HepG2 (cell line): ENCODE results near the gene IL11RA. TPM values are rescaled to one million over a fixed set of nuclear protein-coding genes. Genes with fewer than 3 reads are reported as not detected.

Experiments used
- ATRX ChIP-seq: sonication (generic); formaldehyde crosslinking; IDR thresholded peaks from 2 replicates; pipeline ENCODE4 v1.4.0; 2020; ENCODE audit warnings: missing genetic modification reagents, borderline replicate concordance
- HNRNPK ChIP-seq: fragments of 200-400 bp; formaldehyde crosslinking; IDR thresholded peaks from 2 replicates; pipeline ENCODE4 v1.6.1; 2018; ENCODE audit warnings: low read length, low read depth, moderate library complexity, mild to moderate bottlenecking; ENCODE audit not compliant: poor library complexity, severe bottlenecking
- HNRNPLL ChIP-seq: fragments of 200-400 bp; formaldehyde crosslinking; IDR thresholded peaks from 2 replicates; pipeline ENCODE4 v1.6.1; 2017; ENCODE audit warnings: mild to moderate bottlenecking, low read depth, low read length; ENCODE audit not compliant: poor library complexity, severe bottlenecking
- KDM5B ChIP-seq: sonication (generic); formaldehyde crosslinking; IDR thresholded peaks from 2 replicates; pipeline ENCODE4 v1.4.0; 2020; ENCODE audit warnings: missing genetic modification reagents, mild to moderate bottlenecking, borderline replicate concordance
- MAZ ChIP-seq, 2 experiments: sonication (generic) in 1 of 2; formaldehyde crosslinking in 1 of 2; IDR thresholded peaks; 2 replicates each; pipeline versions ENCODE4 v1.5.0 to v1.6.1; 2012 to 2020; ENCODE audit warnings: low read depth in 2 of 2, mild to moderate bottlenecking in 2 of 2, borderline replicate concordance in 1 of 2, improper control_type of control experiment in 1 of 2, low read length in 1 of 2, missing genetic modification reagents in 1 of 2, moderate library complexity in 1 of 2
- NONO ChIP-seq, 2 experiments: fragments of 450-650 bp in 1 of 2; sonication (generic) in 1 of 2; formaldehyde crosslinking in 1 of 2; IDR thresholded peaks in 1 of 2; conservative IDR thresholded peaks in 1 of 2; 2 replicates each; pipeline versions ENCODE4 v1.6.1 to v1.8.0; 2017 to 2022; ENCODE audit warnings: mild to moderate bottlenecking in 1 of 2, missing genetic modification reagents in 1 of 2, moderate library complexity in 1 of 2
- ZBTB7B ChIP-seq: sonication (generic); formaldehyde crosslinking; IDR thresholded peaks from 2 replicates; pipeline ENCODE4 v1.4.0; 2020; ENCODE audit warnings: missing genetic modification reagents
- ZMYM3 ChIP-seq: sonication (generic); formaldehyde crosslinking; IDR thresholded peaks from 2 replicates; pipeline ENCODE4 v1.5.1; 2020; ENCODE audit warnings: mild to moderate bottlenecking, missing genetic modification reagents
- ZNF329 ChIP-seq: sonication (generic); formaldehyde crosslinking; IDR thresholded peaks from 2 replicates; pipeline ENCODE4 v1.9.0; 2021; ENCODE audit warnings: low read depth, mild to moderate bottlenecking, missing genetic modification reagents
- ZNF720 ChIP-seq: sonication (generic); formaldehyde crosslinking; IDR thresholded peaks from 2 replicates; pipeline ENCODE4 v1.4.0; 2020; ENCODE audit warnings: missing genetic modification reagents
- ZNF782 ChIP-seq: sonication (generic); formaldehyde crosslinking; IDR thresholded peaks from 2 replicates; pipeline ENCODE4 v1.4.0; 2020; ENCODE audit warnings: missing genetic modification reagents, mild to moderate bottlenecking, borderline replicate concordance
- ZNF850 ChIP-seq: sonication (generic); formaldehyde crosslinking; conservative IDR thresholded peaks from 2 replicates; pipeline ENCODE4 v1.9.0; 2021; ENCODE audit warnings: mild to moderate bottlenecking, missing genetic modification reagents
- polyA plus RNA-seq, 8 experiments: library from polyadenylated mRNA; depleted of rRNA in 3 of 8; stranded (reverse) in 7 of 8; unstranded in 1 of 8; fragments of >200 nt; fragmentation: Illumina TruSeq in 4 of 8; extraction: Trizol in 4 of 8; gene quantifications; 2 replicates each; pipeline versions ENCODE4 v1.2.1 to v1.2.3, GENCODE V29; 2011 to 2016; ENCODE audit warnings: low read depth in 4 of 8, missing spikeins in 1 of 8, mixed read lengths in 1 of 8; ENCODE audit not compliant: insufficient read depth in 1 of 8
- total RNA-seq, 5 experiments: library from RNA; depleted of rRNA; stranded (reverse); fragments of >200 nt; fragmentation: Illumina TruSeq; extraction: Trizol; gene quantifications; 2 replicates each; pipeline ENCODE4 v1.2.3, GENCODE V29; 2016; ENCODE audit warnings: low read depth in 1 of 5
- TF ChIP-seq, protein P1 (sequence below), 2 experiments: fragments of 450-650 bp in 1 of 2; sonication (generic) in 1 of 2; formaldehyde crosslinking in 1 of 2; IDR thresholded peaks; 2 replicates each; pipeline versions ENCODE4 v1.6.1 to v1.8.0; 2016 to 2022; ENCODE audit warnings: antibody characterized with exemption in 1 of 2, mild to moderate bottlenecking in 1 of 2, missing genetic modification reagents in 1 of 2

Gene IL11RA
- total and polyA plus RNA-seq, 2 of the 13 experiments (the other 11 are each of a cell fraction or from before 2014, with no cell fraction given), result 2.0 to 4.2 TPM

DNA sequence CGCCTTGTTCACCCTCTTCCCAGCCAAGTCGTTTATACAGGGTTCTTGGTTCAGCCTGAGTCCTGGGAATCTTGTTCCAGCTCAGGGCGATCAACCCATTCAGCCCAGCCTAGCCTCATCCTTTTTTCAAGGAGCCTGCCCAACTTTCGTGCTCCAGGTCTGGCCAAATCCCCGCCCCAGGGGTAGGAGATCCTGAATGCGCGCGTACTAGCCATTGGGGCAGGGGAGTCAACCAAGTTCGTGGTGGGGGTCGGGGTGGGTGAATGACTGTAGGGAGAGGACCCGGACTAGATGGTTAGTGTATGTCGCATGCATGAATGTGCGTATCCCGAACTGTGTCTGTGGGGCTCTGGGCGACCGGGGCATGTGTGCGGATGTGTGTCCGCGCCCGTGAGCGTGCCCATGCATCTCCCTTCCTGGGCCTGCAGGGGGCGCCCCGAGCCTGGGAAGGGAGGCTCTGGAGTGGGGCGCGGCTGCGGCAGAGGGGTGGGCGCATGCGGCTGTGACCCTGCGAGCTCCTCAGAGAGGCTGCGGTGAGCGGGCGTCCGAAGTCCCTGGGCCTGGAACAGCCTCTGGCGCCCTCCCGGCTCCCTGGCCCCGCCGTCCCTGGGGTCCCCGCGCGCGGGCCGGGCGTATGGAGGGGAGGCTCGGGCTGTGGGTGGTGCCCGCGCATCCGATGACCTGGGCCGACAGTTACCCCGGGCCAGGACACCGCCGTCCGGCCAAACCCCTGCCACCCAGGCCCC is 49.2 kb downstream of the IL11RA start (continued):
- peak; percentile 26 for TF ChIP-seq HNRNPLL
- TF ChIP-seq ZNF850 (CRISPR knock-in tag), result no peak
- TF ChIP-seq, protein P1, sequence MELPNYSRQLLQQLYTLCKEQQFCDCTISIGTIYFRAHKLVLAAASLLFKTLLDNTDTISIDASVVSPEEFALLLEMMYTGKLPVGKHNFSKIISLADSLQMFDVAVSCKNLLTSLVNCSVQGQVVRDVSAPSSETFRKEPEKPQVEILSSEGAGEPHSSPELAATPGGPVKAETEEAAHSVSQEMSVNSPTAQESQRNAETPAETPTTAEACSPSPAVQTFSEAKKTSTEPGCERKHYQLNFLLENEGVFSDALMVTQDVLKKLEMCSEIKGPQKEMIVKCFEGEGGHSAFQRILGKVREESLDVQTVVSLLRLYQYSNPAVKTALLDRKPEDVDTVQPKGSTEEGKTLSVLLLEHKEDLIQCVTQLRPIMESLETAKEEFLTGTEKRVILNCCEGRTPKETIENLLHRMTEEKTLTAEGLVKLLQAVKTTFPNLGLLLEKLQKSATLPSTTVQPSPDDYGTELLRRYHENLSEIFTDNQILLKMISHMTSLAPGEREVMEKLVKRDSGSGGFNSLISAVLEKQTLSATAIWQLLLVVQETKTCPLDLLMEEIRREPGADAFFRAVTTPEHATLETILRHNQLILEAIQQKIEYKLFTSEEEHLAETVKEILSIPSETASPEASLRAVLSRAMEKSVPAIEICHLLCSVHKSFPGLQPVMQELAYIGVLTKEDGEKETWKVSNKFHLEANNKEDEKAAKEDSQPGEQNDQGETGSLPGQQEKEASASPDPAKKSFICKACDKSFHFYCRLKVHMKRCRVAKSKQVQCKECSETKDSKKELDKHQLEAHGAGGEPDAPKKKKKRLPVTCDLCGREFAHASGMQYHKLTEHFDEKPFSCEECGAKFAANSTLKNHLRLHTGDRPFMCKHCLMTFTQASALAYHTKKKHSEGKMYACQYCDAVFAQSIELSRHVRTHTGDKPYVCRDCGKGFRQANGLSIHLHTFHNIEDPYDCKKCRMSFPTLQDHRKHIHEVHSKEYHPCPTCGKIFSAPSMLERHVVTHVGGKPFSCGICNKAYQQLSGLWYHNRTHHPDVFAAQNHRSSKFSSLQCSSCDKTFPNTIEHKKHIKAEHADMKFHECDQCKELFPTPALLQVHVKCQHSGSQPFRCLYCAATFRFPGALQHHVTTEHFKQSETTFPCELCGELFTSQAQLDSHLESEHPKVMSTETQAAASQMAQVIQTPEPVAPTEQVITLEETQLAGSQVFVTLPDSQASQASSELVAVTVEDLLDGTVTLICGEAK (IDR thresholded peaks at IDR 0.05), result no peak
- TF ChIP-seq, protein P1 (CRISPR knock-in tag; IDR thresholded peaks at IDR 0.05), result no peak
- no peak for TF ChIP-seq NONO (IDR thresholded peaks at IDR 0.05)
- TF ChIP-seq NONO (CRISPR knock-in tag; conservative IDR thresholded peaks at IDR 0.05), result 0 out of 2 replicates have a peak, but pooled peaks have one; percentile 37
- no peak for TF ChIP-seq HNRNPK
- TF ChIP-seq ZNF720 (CRISPR knock-in tag), result no peak
- peak; percentile 61; the same call in 1 of the 2 replicates for TF ChIP-seq KDM5B (CRISPR knock-in tag)
- no peak for TF ChIP-seq MAZ (IDR thresholded peaks at IDR 0.05; ENCODE audit: borderline replicate concordance, low read depth, low read length)
- TF ChIP-seq MAZ (CRISPR knock-in tag; IDR thresholded peaks at IDR 0.05; ENCODE audit: low read depth), result no peak
- no peak for TF ChIP-seq ATRX (CRISPR knock-in tag)
- TF ChIP-seq ZNF329, result 0 out of 2 replicates have a peak, but pooled peaks have one; percentile 28
- no peak for TF ChIP-seq ZNF782 (CRISPR knock-in tag)
- TF ChIP-seq ZBTB7B (CRISPR knock-in tag), result peak; percentile 50; the same call in 1 of the 2 replicates
- no peak for TF ChIP-seq ZMYM3 (CRISPR knock-in tag)
